Measurements from ENCODE around the gene NUDT22.

The NUDT22 gene

GRCh38 chr11:64227405-64227956 is 1.4 kb downstream of the NUDT22 start:
- no peak for DNase-seq (ENCODE audit: low spot score)

GRCh38 chr11:64229090-64229743 is 3.1 kb downstream of the NUDT22 start:
- DNase-seq (ENCODE audit: low spot score): no peak

GRCh38 chr11:64229744-64230170 is 3.7 kb downstream of the NUDT22 start:
- no peak for DNase-seq (ENCODE audit: low spot score)

GRCh38 chr11:64230171-64230984 is 4.3 kb downstream of the NUDT22 start, which contains the start of gene DNAJC4:
Gene DNAJC4 (plus strand): TSS chr11:64230548. CDS start chr11:64230855, 307 bp downstream.
- DNase-seq (ENCODE audit: low spot score): peak; percentile 95

- no peak for DNase-seq (ENCODE audit: low spot score)
Measured at GRCh38 chr11:64230985-64231365, 4.9 kb downstream of the NUDT22 start.

GRCh38 chr11:64231546-64231945 is 5.5 kb downstream of the NUDT22 start:
- no peak for DNase-seq (ENCODE audit: low spot score)

GRCh38 chr11:64232182-64232966 is 6.3 kb downstream of the NUDT22 start:
- DNase-seq (ENCODE audit: low spot score): no peak

GRCh38 chr11:64232967-64233315 is 6.9 kb downstream of the NUDT22 start:
- no peak for DNase-seq (ENCODE audit: low spot score)

- peak; percentile 77 for DNase-seq (ENCODE audit: low spot score)
Measured at GRCh38 chr11:64233913-64234586, 8.0 kb downstream of the NUDT22 start, which contains the start of gene VEGFB. Gene VEGFB (plus strand): TSS chr11:64234584. CDS start chr11:64234834, 250 bp downstream.

GRCh38 chr11:64234647-64235379 is 8.7 kb downstream of the NUDT22 start:
- no peak for DNase-seq (ENCODE audit: low spot score)

- no peak for DNase-seq (ENCODE audit: low spot score)
Measured at GRCh38 chr11:64235437-64236161, 9.5 kb downstream of the NUDT22 start.

- DNase-seq (ENCODE audit: low spot score): no peak
Measured at GRCh38 chr11:64237484-64237951, 11.4 kb downstream of the NUDT22 start.

GRCh38 chr11:64238076-64238475 is 12.0 kb downstream of the NUDT22 start:
- no peak for DNase-seq (ENCODE audit: low spot score)

GRCh38 chr11:64238999-64239398 is 12.9 kb downstream of the NUDT22 start:
- peak; percentile 42 for DNase-seq (ENCODE audit: low spot score)

- peak; percentile 71 for DNase-seq (ENCODE audit: low spot score)
Measured at GRCh38 chr11:64239662-64240434, 13.8 kb downstream of the NUDT22 start.

- peak; percentile 97 for DNase-seq (ENCODE audit: low spot score)
Measured at GRCh38 chr11:64240435-64241240, 14.6 kb downstream of the NUDT22 start, which contains the start of gene FKBP2. Gene FKBP2 (plus strand): TSS chr11:64241095. CDS start chr11:64242388, 1,293 bp downstream.

- peak; percentile 100 for DNase-seq (ENCODE audit: low spot score)
Measured at GRCh38 chr11:64241241-64241490, 15.1 kb downstream of the NUDT22 start.

Measured in Ammon's horn (tissue), 1 donor.